Uterus (tissue), 2 donors: ENCODE measurements around the gene HOOK1.

Experiments used
- CTCF ChIP-seq, 4 experiments: fragments of 200-600 bp in 2 of 4; fragments of 450-650 bp in 2 of 4; sonication (generic) in 2 of 4; IDR thresholded peaks; one replicate each; pipeline ENCODE4 v1.5.1; 2016 to 2019; ENCODE audit warnings: antibody characterized with exemption in 4 of 4, mild to moderate bottlenecking in 2 of 4, moderate library complexity in 1 of 4
- POLR2A ChIP-seq, 2 donors: fragments of 450-650 bp; IDR thresholded peaks; one replicate each; pipeline ENCODE4 v1.6.1; 2016; ENCODE audit warnings: antibody characterized with exemption in 2 of 2, mild to moderate bottlenecking in 1 of 2, moderate library complexity in 1 of 2

GRCh38 chr1:59767119-59767518, 47.6 kb upstream of the HOOK1 start:
- TF ChIP-seq CTCF (IDR thresholded peaks at IDR 0.05) (no peak), POLR2A (IDR thresholded peaks at IDR 0.05) (no peak)
